ENCODE measurements around the gene BCL11B. TPM values are rescaled to one million over a fixed set of nuclear protein-coding genes. Genes with fewer than 3 reads are reported as not detected.

BCL11B gene
- total and polyA plus RNA-seq, 2 of the 8 experiments (the other 6 are each of a cell fraction or from before 2014, with no cell fraction given), result 0.63 to 5.9 TPM

DNA sequence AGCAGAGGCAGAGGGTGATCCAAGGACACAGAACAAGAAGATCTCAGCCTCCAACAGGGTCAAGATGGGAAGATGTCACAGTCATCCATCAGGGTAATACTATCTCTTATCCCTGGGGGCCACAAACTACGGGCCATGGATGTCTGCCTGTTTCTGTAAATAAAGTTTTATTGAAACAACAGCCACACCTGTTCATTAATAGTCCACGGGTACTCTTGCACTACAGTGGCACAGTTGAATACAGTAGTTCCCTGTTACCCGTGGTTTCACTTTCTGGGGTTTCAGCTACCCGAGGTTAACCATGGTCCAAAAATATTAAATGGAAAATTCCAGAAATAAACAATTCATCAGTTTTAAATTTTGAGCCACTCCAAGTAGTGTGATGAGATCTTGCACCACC, 65.9 kb downstream of the BCL11B start (continued):
- TF ChIP-seq, protein P1, sequence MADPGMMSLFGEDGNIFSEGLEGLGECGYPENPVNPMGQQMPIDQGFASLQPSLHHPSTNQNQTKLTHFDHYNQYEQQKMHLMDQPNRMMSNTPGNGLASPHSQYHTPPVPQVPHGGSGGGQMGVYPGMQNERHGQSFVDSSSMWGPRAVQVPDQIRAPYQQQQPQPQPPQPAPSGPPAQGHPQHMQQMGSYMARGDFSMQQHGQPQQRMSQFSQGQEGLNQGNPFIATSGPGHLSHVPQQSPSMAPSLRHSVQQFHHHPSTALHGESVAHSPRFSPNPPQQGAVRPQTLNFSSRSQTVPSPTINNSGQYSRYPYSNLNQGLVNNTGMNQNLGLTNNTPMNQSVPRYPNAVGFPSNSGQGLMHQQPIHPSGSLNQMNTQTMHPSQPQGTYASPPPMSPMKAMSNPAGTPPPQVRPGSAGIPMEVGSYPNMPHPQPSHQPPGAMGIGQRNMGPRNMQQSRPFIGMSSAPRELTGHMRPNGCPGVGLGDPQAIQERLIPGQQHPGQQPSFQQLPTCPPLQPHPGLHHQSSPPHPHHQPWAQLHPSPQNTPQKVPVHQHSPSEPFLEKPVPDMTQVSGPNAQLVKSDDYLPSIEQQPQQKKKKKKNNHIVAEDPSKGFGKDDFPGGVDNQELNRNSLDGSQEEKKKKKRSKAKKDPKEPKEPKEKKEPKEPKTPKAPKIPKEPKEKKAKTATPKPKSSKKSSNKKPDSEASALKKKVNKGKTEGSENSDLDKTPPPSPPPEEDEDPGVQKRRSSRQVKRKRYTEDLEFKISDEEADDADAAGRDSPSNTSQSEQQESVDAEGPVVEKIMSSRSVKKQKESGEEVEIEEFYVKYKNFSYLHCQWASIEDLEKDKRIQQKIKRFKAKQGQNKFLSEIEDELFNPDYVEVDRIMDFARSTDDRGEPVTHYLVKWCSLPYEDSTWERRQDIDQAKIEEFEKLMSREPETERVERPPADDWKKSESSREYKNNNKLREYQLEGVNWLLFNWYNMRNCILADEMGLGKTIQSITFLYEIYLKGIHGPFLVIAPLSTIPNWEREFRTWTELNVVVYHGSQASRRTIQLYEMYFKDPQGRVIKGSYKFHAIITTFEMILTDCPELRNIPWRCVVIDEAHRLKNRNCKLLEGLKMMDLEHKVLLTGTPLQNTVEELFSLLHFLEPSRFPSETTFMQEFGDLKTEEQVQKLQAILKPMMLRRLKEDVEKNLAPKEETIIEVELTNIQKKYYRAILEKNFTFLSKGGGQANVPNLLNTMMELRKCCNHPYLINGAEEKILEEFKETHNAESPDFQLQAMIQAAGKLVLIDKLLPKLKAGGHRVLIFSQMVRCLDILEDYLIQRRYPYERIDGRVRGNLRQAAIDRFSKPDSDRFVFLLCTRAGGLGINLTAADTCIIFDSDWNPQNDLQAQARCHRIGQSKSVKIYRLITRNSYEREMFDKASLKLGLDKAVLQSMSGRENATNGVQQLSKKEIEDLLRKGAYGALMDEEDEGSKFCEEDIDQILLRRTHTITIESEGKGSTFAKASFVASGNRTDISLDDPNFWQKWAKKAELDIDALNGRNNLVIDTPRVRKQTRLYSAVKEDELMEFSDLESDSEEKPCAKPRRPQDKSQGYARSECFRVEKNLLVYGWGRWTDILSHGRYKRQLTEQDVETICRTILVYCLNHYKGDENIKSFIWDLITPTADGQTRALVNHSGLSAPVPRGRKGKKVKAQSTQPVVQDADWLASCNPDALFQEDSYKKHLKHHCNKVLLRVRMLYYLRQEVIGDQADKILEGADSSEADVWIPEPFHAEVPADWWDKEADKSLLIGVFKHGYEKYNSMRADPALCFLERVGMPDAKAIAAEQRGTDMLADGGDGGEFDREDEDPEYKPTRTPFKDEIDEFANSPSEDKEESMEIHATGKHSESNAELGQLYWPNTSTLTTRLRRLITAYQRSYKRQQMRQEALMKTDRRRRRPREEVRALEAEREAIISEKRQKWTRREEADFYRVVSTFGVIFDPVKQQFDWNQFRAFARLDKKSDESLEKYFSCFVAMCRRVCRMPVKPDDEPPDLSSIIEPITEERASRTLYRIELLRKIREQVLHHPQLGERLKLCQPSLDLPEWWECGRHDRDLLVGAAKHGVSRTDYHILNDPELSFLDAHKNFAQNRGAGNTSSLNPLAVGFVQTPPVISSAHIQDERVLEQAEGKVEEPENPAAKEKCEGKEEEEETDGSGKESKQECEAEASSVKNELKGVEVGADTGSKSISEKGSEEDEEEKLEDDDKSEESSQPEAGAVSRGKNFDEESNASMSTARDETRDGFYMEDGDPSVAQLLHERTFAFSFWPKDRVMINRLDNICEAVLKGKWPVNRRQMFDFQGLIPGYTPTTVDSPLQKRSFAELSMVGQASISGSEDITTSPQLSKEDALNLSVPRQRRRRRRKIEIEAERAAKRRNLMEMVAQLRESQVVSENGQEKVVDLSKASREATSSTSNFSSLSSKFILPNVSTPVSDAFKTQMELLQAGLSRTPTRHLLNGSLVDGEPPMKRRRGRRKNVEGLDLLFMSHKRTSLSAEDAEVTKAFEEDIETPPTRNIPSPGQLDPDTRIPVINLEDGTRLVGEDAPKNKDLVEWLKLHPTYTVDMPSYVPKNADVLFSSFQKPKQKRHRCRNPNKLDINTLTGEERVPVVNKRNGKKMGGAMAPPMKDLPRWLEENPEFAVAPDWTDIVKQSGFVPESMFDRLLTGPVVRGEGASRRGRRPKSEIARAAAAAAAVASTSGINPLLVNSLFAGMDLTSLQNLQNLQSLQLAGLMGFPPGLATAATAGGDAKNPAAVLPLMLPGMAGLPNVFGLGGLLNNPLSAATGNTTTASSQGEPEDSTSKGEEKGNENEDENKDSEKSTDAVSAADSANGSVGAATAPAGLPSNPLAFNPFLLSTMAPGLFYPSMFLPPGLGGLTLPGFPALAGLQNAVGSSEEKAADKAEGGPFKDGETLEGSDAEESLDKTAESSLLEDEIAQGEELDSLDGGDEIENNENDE (IDR thresholded peaks at IDR 0.05; ENCODE audit: insufficient replicate concordance, low read length), result no peak
- TF ChIP-seq, protein P2, sequence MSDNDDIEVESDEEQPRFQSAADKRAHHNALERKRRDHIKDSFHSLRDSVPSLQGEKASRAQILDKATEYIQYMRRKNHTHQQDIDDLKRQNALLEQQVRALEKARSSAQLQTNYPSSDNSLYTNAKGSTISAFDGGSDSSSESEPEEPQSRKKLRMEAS (IDR thresholded peaks at IDR 0.05), result no peak
- TF ChIP-seq RNF2 (IDR thresholded peaks at IDR 0.05; ENCODE audit: borderline replicate concordance, low read depth, low read length, missing control alignments, poor library complexity, severe bottlenecking), result no peak

Measured in H1 (cell line).